ENCODE results near the gene FRYL.

Gene FRYL

GRCh38 chr4:48710446-48711209 lies 69.5 kb downstream of the FRYL start:
- TF ChIP-seq CTCF (IDR thresholded peaks at IDR 0.05; ENCODE audit: control insufficient read depth, insufficient read depth, low read depth, low read length, missing control alignments): no peak
- no peak for DNase-seq (ENCODE audit: low read depth)
- no peak overlapping the region for H3K4me3 ChIP-seq (ENCODE audit: control insufficient read depth, low read depth, low read length)

- no peak for TF ChIP-seq CTCF (IDR thresholded peaks at IDR 0.05; ENCODE audit: control insufficient read depth, insufficient read depth, low read depth, low read length, missing control alignments)
- DNase-seq (ENCODE audit: low read depth): no peak
- H3K4me3 ChIP-seq (ENCODE audit: control insufficient read depth, low read depth, low read length): no peak overlapping the region
These were observed 70.2 kb downstream of the FRYL start for GRCh38 chr4:48709901-48710300.

GRCh38 chr4:48708610-48709009 lies 71.5 kb downstream of the FRYL start:
- no peak overlapping the region for H3K4me3 ChIP-seq (ENCODE audit: control insufficient read depth, low read depth, low read length)
- TF ChIP-seq CTCF (IDR thresholded peaks at IDR 0.05; ENCODE audit: control insufficient read depth, insufficient read depth, low read depth, low read length, missing control alignments): no peak
- no peak for DNase-seq (ENCODE audit: low read depth)

GRCh38 chr4:48706736-48707135 lies 73.3 kb downstream of the FRYL start:
- TF ChIP-seq CTCF (IDR thresholded peaks at IDR 0.05; ENCODE audit: control insufficient read depth, insufficient read depth, low read depth, low read length, missing control alignments): no peak
- no peak overlapping the region for H3K4me3 ChIP-seq (ENCODE audit: control insufficient read depth, low read depth, low read length)
- DNase-seq (ENCODE audit: low read depth): no peak

- no peak for DNase-seq (ENCODE audit: low read depth)
- no peak for TF ChIP-seq CTCF (IDR thresholded peaks at IDR 0.05; ENCODE audit: control insufficient read depth, insufficient read depth, low read depth, low read length, missing control alignments)
- no peak overlapping the region for H3K4me3 ChIP-seq (ENCODE audit: control insufficient read depth, low read depth, low read length)
These were observed 74.5 kb downstream of the FRYL start for GRCh38 chr4:48705609-48706008.

GRCh38 chr4:48704091-48704802 lies 75.8 kb downstream of the FRYL start:
- TF ChIP-seq CTCF (IDR thresholded peaks at IDR 0.05; ENCODE audit: control insufficient read depth, insufficient read depth, low read depth, low read length, missing control alignments): no peak
- DNase-seq (ENCODE audit: low read depth): no peak
- H3K4me3 ChIP-seq (ENCODE audit: control insufficient read depth, low read depth, low read length): no peak overlapping the region

Data from AG09309 (cell line).